ENCODE measurements around the gene C1QTNF2. TPM values are rescaled to one million over a fixed set of nuclear protein-coding genes. Genes with fewer than 3 reads are reported as not detected.

Gene C1QTNF2
- total RNA-seq, 1 experiment from 2014 or later = 0.16 TPM

- intact Hi-C loops (cut with micrococcal nuclease; ENCODE audit: unreplicated experiment) = no loop called here
- TF ChIP-seq, protein P1, sequence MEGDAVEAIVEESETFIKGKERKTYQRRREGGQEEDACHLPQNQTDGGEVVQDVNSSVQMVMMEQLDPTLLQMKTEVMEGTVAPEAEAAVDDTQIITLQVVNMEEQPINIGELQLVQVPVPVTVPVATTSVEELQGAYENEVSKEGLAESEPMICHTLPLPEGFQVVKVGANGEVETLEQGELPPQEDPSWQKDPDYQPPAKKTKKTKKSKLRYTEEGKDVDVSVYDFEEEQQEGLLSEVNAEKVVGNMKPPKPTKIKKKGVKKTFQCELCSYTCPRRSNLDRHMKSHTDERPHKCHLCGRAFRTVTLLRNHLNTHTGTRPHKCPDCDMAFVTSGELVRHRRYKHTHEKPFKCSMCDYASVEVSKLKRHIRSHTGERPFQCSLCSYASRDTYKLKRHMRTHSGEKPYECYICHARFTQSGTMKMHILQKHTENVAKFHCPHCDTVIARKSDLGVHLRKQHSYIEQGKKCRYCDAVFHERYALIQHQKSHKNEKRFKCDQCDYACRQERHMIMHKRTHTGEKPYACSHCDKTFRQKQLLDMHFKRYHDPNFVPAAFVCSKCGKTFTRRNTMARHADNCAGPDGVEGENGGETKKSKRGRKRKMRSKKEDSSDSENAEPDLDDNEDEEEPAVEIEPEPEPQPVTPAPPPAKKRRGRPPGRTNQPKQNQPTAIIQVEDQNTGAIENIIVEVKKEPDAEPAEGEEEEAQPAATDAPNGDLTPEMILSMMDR (IDR thresholded peaks at IDR 0.05; ENCODE audit: insufficient read depth in 1 of 2, low read depth in 1 of 2, low read length in 1 of 2, severe bottlenecking in 1 of 2, unreplicated experiment in 1 of 2) = no peak
Measured at GRCh38 chr5:160297776-160298175, 72.7 kb downstream of the C1QTNF2 start.

More at GRCh38 chr5:160297776-160298175, 72.7 kb downstream of the C1QTNF2 start:
- no peak for DNase-seq
- Mint-ChIP-seq H3K4me1 (ENCODE audit: low read depth, unreplicated experiment) (peaks cover 8% of the 10 kb centered on the region), H3K4me3 (ENCODE audit: unreplicated experiment) (no peak overlapping the region), H3K27ac (ENCODE audit: unreplicated experiment) (no peak overlapping the region), H3K27me3 (ENCODE audit: insufficient read depth, unreplicated experiment) (no peaks in the 10 kb centered on the region), H3K36me3 (ENCODE audit: insufficient read depth, unreplicated experiment) (peaks cover 14% of the 10 kb centered on the region), H3K9me3 (ENCODE audit: unreplicated experiment) (no peaks in the 10 kb centered on the region)
- POLR2A ChIA-PET = no interaction called here
- CTCF ChIA-PET = no interaction called here
- peaks cover 6% of the 10 kb centered on the region for H3K4me1 ChIP-seq
- H3K27me3 ChIP-seq (replicated peaks; ENCODE audit: control insufficient read depth, insufficient read depth, low read length) = no peaks in the 10 kb centered on the region
- no peaks in the 10 kb centered on the region for H3K9me3 ChIP-seq
- H3K4me3 ChIP-seq (ENCODE audit: low read depth, low read length) = no peak overlapping the region
- BruUV-seq (replicated peaks) = no TSS peak
- no peaks in the 10 kb centered on the region; the same call in 1 of the 2 replicates for H3K36me3 ChIP-seq (ENCODE audit: control insufficient read depth, insufficient read depth, low read length)

Other genes with a start within 250 kb of the C1QTNF2 start
- not detected in 2 replicates for gene FABP6, start 141.1 kb downstream of the C1QTNF2 start, total RNA-seq (2022)
- 16.5 and 17.4 TPM in 2 replicates for gene CCNJL, start 58.1 kb downstream of the C1QTNF2 start, total RNA-seq (2022)
- 3.2 TPM in 2 replicates for gene FAM200C, start 29.4 kb upstream of the C1QTNF2 start, total RNA-seq (2022)
- 53.1 and 55.0 TPM in 2 replicates for gene SLU7, start 48.5 kb upstream of the C1QTNF2 start, total RNA-seq (2022)
- 148 and 157 TPM in 2 replicates for gene PTTG1, start 51.2 kb upstream of the C1QTNF2 start, total RNA-seq (2022)